Mesothelial cell of epicardium (in vitro differentiated cells): Measurements from ENCODE around the gene TNFAIP8L1. TPM values are rescaled to one million over a fixed set of nuclear protein-coding genes. Genes with fewer than 3 reads are reported as not detected.
"Not testable (repeated sequence)": the region's sequence is repeated elsewhere in the genome, so short reads cannot be mapped to it uniquely, and the experiment has no call there.

Experiments used
- DNase-seq, 2 experiments: peaks; one replicate each; pipeline ENCODE4 v3.0.0; 2021; ENCODE audit warnings: low spot score in 2 of 2; ENCODE audit not compliant: unreplicated experiment in 2 of 2
- H3K27ac Mint-ChIP-seq: 2 replicates; pipeline ENCODE4 v1.8.0; 2021; ENCODE audit warnings: mixed read lengths
- H3K27me3 Mint-ChIP-seq: 2 replicates; pipeline ENCODE4 v1.8.0; 2021; ENCODE audit warnings: low read depth, mixed read lengths
- H3K36me3 Mint-ChIP-seq: 2 replicates; pipeline ENCODE4 v1.8.0; 2021; ENCODE audit warnings: mixed read lengths
- H3K4me1 Mint-ChIP-seq: 2 replicates; pipeline ENCODE4 v1.8.0; 2021; ENCODE audit warnings: mixed read lengths
- H3K4me3 Mint-ChIP-seq: 2 replicates; pipeline ENCODE4 v1.8.0; 2021; ENCODE audit warnings: mild to moderate bottlenecking, moderate library complexity, mixed read lengths
- H3K9me3 Mint-ChIP-seq: 2 replicates; pipeline ENCODE4 v1.8.0; 2021; ENCODE audit warnings: mixed read lengths
- total RNA-seq: library from RNA; stranded (reverse); gene quantifications from 3 replicates; pipeline ENCODE4 v1.2.1, GENCODE V29; 2021
- TF ChIP-seq, protein P1 (sequence below): fragments of 200-600 bp; sonication (generic); IDR thresholded peaks from one replicate; pipeline ENCODE4 v1.5.0; 2021; ENCODE audit warnings: antibody characterized with exemption; ENCODE audit not compliant: unreplicated experiment

Gene TNFAIP8L1
- total RNA-seq, 1 donor from 2014 or later = 8.2 TPM

DNA sequence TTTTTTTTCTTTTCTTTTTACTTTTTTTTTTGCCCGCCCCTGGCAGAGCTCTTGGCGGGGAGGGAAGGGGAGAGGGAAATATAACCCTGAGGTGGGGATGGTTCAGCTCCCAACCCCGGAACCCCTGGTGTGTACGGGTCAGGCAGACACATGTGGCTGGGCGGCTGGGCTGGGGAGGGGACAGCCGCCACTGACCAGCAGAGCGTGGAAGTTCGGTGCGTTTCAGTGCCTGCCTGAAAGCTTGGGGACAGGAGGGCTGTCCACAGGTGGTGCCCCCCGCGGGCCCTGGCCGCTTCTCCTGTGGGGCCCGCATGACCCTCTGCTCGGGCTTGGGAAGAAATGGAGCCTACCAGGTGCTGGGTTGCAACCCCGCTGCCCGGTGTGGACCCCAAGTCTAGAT lies 36.0 kb downstream of the TNFAIP8L1 start:
- TF ChIP-seq, protein P1, sequence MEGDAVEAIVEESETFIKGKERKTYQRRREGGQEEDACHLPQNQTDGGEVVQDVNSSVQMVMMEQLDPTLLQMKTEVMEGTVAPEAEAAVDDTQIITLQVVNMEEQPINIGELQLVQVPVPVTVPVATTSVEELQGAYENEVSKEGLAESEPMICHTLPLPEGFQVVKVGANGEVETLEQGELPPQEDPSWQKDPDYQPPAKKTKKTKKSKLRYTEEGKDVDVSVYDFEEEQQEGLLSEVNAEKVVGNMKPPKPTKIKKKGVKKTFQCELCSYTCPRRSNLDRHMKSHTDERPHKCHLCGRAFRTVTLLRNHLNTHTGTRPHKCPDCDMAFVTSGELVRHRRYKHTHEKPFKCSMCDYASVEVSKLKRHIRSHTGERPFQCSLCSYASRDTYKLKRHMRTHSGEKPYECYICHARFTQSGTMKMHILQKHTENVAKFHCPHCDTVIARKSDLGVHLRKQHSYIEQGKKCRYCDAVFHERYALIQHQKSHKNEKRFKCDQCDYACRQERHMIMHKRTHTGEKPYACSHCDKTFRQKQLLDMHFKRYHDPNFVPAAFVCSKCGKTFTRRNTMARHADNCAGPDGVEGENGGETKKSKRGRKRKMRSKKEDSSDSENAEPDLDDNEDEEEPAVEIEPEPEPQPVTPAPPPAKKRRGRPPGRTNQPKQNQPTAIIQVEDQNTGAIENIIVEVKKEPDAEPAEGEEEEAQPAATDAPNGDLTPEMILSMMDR = no peak
- no peak for DNase-seq
- H3K9me3 Mint-ChIP-seq = no peaks in the 10 kb centered on the region
- H3K27me3 Mint-ChIP-seq = no peaks in the 10 kb centered on the region
- H3K27ac Mint-ChIP-seq = no peak overlapping the region
- no peaks in the 10 kb centered on the region for H3K4me1 Mint-ChIP-seq
- no peak overlapping the region for H3K4me3 Mint-ChIP-seq
- peaks cover 16% of the 10 kb centered on the region for H3K36me3 Mint-ChIP-seq

DNA sequence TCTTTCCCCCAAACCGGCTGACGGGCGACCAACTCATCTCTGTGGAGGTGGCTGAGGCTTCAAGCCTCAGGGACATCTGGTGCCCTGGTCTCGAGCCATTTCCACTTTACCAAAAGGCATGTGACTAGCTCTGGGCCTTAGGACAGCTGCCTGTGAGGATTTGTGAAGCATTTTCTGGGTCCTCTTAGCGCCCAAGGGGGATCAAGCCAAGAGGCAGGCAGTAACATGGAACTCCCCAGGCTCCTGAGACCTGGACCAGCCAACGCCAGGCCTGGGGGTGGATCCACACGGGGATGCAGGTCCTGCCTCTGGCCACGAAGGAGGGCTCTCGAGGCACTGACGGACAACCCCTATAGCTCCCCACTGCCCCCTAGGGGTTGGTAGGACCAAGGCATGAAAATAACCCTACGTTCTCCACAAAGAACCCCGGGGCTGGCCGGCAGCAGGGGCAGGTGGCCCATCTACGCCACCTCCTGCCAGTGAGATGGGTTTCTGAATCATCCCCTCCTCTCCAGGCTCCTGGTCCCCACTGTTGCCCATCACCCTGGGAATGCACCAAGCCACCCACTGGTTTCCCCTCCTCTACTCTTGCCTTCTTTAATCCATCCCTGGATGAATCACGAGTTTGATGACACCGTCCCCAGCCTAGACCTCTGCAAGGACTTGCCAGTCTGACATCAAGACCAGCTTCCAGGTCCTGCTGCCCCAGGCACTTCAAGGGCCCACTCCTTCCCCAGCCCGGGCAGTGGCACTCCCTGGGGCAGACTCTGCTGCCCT lies 37.8 kb downstream of the TNFAIP8L1 start:
- peaks cover 20% of the 10 kb centered on the region for H3K36me3 Mint-ChIP-seq
- H3K9me3 Mint-ChIP-seq = no peaks in the 10 kb centered on the region
- DNase-seq = no peak
- no peaks in the 10 kb centered on the region for H3K27me3 Mint-ChIP-seq
- no peaks in the 10 kb centered on the region for H3K4me1 Mint-ChIP-seq
- no peak overlapping the region for H3K4me3 Mint-ChIP-seq
- TF ChIP-seq, protein P1 = peak; percentile 22
- no peak overlapping the region for H3K27ac Mint-ChIP-seq

DNA sequence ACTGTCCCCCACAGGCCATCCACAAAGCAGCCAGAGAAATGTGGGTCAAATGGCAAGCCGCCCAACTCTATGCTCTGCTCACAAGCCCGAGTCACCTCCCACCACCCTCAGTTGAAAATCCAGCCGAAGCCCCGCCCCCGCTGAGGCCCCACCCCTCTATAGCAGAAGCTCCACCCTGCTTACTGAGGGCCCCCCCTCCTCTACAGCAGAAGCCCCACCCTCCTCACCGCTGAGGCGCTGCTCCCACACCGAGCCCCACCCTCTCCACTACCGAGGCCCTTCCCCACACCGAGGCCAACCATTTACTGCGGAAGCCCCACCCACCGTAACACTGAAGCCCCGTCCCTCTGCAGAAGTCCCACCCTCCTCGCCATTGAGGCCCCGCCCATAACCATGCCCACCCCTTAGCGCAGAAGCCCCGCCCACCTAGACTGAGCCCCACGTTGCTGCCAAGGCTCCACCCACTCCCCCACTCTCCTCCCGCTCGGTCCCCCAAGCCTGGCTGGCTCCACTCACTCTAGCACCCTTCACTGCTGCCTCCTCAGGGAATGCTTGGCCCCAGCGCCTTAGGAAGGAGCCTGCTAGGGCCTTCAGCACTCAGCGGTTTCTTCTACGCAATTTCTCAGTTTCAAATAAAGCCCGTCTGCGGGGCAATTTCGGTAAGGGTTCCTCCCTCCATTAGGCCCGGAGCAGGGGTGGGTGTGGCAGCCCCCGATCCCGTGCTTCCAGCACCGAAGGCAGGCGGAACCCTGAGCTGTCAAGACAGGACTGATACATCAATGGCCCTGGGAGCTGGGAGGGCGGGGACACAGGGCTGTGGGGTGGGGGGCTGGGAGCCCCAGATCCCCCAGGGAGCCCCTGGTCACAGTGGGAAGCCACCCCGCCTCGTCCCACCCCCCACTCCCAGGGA lies 39.8 kb downstream of the TNFAIP8L1 start:
- H3K4me3 Mint-ChIP-seq = no peak overlapping the region
- H3K9me3 Mint-ChIP-seq = no peaks in the 10 kb centered on the region
- TF ChIP-seq, protein P1 = no peak
- DNase-seq = no peak
- H3K27ac Mint-ChIP-seq = no peak overlapping the region
- H3K36me3 Mint-ChIP-seq = peaks cover 26% of the 10 kb centered on the region
- H3K27me3 Mint-ChIP-seq = no peaks in the 10 kb centered on the region
- H3K4me1 Mint-ChIP-seq = no peaks in the 10 kb centered on the region

DNA sequence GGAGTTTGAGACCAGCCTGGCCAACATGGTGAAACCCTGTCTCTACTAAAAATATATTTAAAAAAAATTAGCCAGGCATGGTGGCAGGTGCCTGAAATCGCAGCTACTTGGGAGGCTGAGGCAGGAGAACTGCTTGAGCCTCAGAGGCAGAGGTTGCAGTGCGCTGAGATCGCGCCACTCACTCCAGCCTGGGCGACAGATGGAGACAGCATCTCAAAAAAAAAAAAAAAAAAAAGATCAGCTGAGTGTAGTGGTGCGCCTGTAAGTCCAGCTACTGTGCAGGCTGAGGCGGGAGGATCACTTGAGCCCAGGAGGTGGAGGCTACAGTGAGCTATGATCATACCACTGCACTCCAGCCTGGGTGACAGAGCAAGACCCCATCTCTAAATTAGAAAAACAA lies 40.7 kb downstream of the TNFAIP8L1 start:
- not testable (repeated sequence) for H3K4me3 Mint-ChIP-seq, H3K4me1 Mint-ChIP-seq, H3K27ac Mint-ChIP-seq, H3K27me3 Mint-ChIP-seq, H3K9me3 Mint-ChIP-seq, DNase-seq
- peaks cover 26% of the 10 kb centered on the region for H3K36me3 Mint-ChIP-seq

DNA sequence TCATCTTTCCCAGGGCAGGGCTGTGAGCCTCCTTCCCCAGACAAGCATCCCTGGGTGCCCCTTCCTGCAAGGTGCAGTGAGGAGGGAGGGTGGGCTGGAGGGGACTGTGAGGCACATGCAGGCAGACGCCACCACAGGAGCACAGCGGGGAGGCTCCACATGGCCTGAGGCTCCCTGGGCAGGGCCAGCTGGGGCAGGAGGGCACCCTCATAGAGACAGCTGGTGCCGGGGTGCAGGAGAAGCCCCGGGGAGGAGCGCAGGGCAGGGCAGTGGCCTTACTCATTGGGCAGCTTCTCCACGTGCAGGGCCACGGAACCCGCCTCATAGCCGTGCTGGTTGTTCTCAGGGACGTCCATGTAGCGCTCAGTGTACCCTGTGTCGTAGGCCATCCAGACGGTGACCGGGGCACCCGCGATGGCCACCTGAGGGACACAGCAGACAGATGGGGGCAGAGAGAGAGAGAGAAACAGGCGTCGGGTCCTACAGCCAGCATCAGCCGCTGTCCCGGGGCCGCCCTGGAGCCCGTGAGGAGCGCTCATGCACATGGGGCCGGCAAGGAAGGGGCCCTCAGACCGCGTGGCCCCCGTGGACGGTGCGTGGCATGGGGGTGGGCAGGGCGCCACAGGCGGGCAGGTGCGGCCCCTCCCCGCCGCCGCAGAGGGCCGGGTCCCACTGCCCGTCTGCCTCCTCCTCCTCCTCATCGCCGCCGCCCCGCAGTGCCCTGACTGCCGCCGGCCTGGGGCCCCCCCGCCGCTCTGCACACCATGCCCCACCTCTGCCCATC lies 43.3 kb downstream of the TNFAIP8L1 start:
- TF ChIP-seq, protein P1 = no peak
- Mint-ChIP-seq H3K9me3 (no peaks in the 10 kb centered on the region), H3K27ac (no peak overlapping the region)

More for the DNA sequence above, 43.3 kb downstream of the TNFAIP8L1 start:
- no peak overlapping the region for H3K4me3 Mint-ChIP-seq
- H3K27me3 Mint-ChIP-seq = no peaks in the 10 kb centered on the region
- no peak for DNase-seq
- no peaks in the 10 kb centered on the region for H3K4me1 Mint-ChIP-seq
- peaks cover 23% of the 10 kb centered on the region for H3K36me3 Mint-ChIP-seq
